Mesendoderm (in vitro differentiated cells): ENCODE data around the gene PNRC2.
"Not testable (repeated sequence)": the region's sequence is repeated elsewhere in the genome, so short reads cannot be mapped to it uniquely, and the experiment has no call there.

Experiments used
- DNase-seq: peaks from one replicate; pipeline ENCODE4 v3.0.0; 2013
- H2AK5ac ChIP-seq: 2 replicates; pipeline ENCODE4 v1.6.1; 2013; ENCODE audit warnings: low read length, inconsistent platforms
- H2BK120ac ChIP-seq: 2 replicates; pipeline ENCODE4 v1.6.1; 2013; ENCODE audit warnings: low read depth, mild to moderate bottlenecking, low read length, moderate library complexity, mixed read lengths
- H2BK15ac ChIP-seq: replicated peaks from 2 replicates; pipeline ENCODE4 v1.6.1; 2013; ENCODE audit warnings: low read depth, mild to moderate bottlenecking, moderate library complexity
- H2BK5ac ChIP-seq: 2 replicates; pipeline ENCODE4 v1.6.1; 2013; ENCODE audit warnings: low read length, inconsistent platforms
- H3K18ac ChIP-seq: 2 replicates; pipeline ENCODE4 v1.6.1; 2013; ENCODE audit warnings: mild to moderate bottlenecking, low read length, mixed read lengths
- H3K23ac ChIP-seq: one replicate; pipeline ENCODE4 v1.6.1; 2013; ENCODE audit warnings: low read length
- H3K27ac ChIP-seq: 2 replicates; pipeline ENCODE4 v1.5.1; 2013; ENCODE audit warnings: low read depth, mild to moderate bottlenecking, inconsistent platforms, low read length, moderate library complexity
- H3K27me3 ChIP-seq: 2 replicates; pipeline ENCODE4 v1.6.1; 2013; ENCODE audit warnings: low read length, control low read depth, mild to moderate bottlenecking, inconsistent platforms; ENCODE audit not compliant: insufficient read depth, poor library complexity
- H3K36me3 ChIP-seq: 2 replicates; pipeline ENCODE4 v1.6.1; 2013; ENCODE audit warnings: low read length, inconsistent platforms; ENCODE audit not compliant: control insufficient read depth, insufficient read depth
- H3K4ac ChIP-seq: one replicate; pipeline ENCODE4 v1.6.1; 2013; ENCODE audit warnings: low read depth, mild to moderate bottlenecking, low read length, moderate library complexity
- H3K4me1 ChIP-seq: 2 replicates; pipeline ENCODE4 v1.6.1; 2013; ENCODE audit warnings: low read depth, low read length, inconsistent platforms; ENCODE audit not compliant: control insufficient read depth
- H3K4me2 ChIP-seq: 2 replicates; pipeline ENCODE4 v1.6.1; 2013; ENCODE audit warnings: low read length
- H3K4me3 ChIP-seq: 2 replicates; pipeline ENCODE4 v1.5.1; 2013; ENCODE audit warnings: mild to moderate bottlenecking, low read length
- H3K56ac ChIP-seq: one replicate; pipeline ENCODE4 v1.6.1; 2013; ENCODE audit warnings: low read length
- H3K79me1 ChIP-seq: 2 replicates; pipeline ENCODE4 v1.6.1; 2013; ENCODE audit warnings: low read length, inconsistent platforms
- H3K79me2 ChIP-seq: 2 replicates; pipeline ENCODE4 v1.6.1; 2013; ENCODE audit warnings: mild to moderate bottlenecking, low read length; ENCODE audit not compliant: control insufficient read depth, insufficient read depth
- H3K9ac ChIP-seq: 2 replicates; pipeline ENCODE4 v1.6.1; 2013; ENCODE audit warnings: low read length, inconsistent platforms
- H4K5ac ChIP-seq: one replicate; pipeline ENCODE4 v1.6.1; 2013; ENCODE audit warnings: low read length
- H4K8ac ChIP-seq: one replicate; pipeline ENCODE4 v1.6.1; 2013; ENCODE audit warnings: low read depth, mild to moderate bottlenecking, control low read depth, low read length, moderate library complexity
- WGBS: extraction: QIAGEN DNeasy Blood & Tissue Kit; methylation state at CpG from one replicate; pipeline ENCODE4 v1.1.7; 2013; ENCODE audit warnings: low lambda C conversion rate, missing lambda C conversion rate; ENCODE audit not compliant: insufficient coverage; ENCODE audit errors: extremely low coverage; 5-methylcytosine and 5-hydroxymethylcytosine counted together

The PNRC2 gene

DNA sequence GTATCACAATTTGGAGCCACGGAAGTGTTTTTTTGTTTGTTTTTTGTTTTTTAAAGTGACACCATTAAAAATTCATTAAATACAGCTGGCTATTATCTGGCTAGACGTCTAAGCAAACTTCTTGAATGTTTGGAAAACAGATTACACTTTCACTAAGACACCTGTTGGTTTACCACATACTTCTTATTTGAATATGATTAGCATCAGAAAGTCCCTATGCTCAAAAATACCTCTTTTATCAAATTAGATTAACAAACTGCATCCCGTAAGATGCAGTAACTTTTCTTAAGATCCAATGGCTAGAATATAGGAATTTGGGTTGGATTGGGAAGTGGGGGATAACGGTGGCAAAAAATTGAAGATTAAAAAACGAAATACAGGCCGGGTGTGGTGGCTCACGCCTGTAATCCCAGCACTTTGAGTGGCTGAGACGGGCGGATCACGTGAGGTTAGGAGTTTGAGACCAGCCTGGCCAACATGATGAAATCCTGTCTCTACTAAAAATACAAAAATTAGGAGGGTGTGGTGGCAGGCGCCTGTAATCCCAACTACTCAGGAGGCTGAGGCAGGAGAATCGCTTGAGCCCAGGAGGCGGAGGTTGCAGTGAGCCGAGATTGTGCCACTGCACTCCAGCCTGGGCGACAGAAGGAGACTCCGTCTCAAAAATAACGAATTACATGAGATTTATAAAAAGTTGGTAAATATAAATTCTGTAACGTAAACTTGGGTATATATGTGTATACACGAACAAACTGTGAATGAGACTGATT lies 1.4 kb upstream of the PNRC2 start:
- not testable (repeated sequence) for H3K18ac ChIP-seq, H3K36me3 ChIP-seq, H4K8ac ChIP-seq, H2BK5ac ChIP-seq, H3K23ac ChIP-seq, H3K4me1 ChIP-seq, H3K27me3 ChIP-seq, H2AK5ac ChIP-seq, H3K4me3 ChIP-seq, H3K79me1 ChIP-seq, H2BK15ac ChIP-seq, H2BK120ac ChIP-seq, H3K4ac ChIP-seq, DNase-seq, H4K5ac ChIP-seq
- Histone ChIP-seq H3K79me2 (peaks cover 19% of the 10 kb centered on the region), H3K27ac (peak overlapping the region; percentile 98), H3K4me2 (peak overlapping the region; percentile 5), H3K56ac (peak overlapping the region; percentile 95), H3K9ac (peak overlapping the region; percentile 95)
- WGBS: no CpG with 5 or more reads among the region's 19 CpGs

DNA sequence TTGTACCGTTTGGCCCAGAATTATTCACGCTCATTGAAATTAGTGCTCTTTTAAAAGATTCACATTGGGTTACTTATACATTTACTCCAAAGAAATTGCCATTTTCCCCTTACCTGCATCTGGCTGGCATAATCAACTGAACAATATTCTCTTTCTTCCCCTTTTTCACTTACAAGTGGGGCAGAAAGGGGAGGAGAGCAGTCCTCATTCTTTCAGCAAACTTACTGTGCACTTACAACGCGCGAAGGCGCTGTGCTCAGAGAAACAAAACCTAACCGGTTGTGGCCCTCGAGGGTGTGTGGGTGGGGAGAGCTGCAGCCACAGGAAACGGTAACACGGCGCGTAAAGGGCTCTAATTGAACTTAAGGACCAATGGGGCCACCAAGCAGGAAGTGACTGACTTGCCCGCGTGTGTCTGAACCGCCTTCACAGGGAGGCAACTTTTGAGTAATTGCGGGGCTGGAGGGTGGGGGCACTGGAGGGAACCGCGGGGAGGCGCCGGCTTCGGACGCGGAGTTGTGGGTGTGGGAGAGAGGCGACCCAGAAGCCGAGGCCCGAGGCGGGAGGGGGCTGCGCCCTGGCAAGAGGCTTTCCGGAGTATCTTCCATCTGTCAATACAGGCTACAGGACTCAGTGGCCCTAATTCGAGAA lies 693 bp upstream of the PNRC2 start:
- DNase-seq: peak; percentile 97
- Histone ChIP-seq H3K9ac (peak overlapping the region; percentile 95), H3K23ac (no peak overlapping the region), H3K56ac (peak overlapping the region; percentile 95), H3K4me3 (peak overlapping the region; percentile 72), H4K5ac (no peak overlapping the region), H2BK120ac (peak overlapping the region; percentile 48), H3K4me1 (no peaks in the 10 kb centered on the region), H4K8ac (no peak overlapping the region), H3K4ac (peak overlapping the region; percentile 66), H3K27ac (peak overlapping the region; percentile 98), H2BK5ac (peak overlapping the region; percentile 65), H3K79me2 (peaks cover 19% of the 10 kb centered on the region), H2BK15ac (no peak overlapping the region), H3K18ac (peak overlapping the region; percentile 94), H3K27me3 (no peaks in the 10 kb centered on the region), H3K36me3 (no peaks in the 10 kb centered on the region), H3K4me2 (peak overlapping the region; percentile 53), H3K79me1 (no peaks in the 10 kb centered on the region), H2AK5ac (no peak overlapping the region)
- WGBS: no CpG with 5 or more reads among the region's 30 CpGs

DNA sequence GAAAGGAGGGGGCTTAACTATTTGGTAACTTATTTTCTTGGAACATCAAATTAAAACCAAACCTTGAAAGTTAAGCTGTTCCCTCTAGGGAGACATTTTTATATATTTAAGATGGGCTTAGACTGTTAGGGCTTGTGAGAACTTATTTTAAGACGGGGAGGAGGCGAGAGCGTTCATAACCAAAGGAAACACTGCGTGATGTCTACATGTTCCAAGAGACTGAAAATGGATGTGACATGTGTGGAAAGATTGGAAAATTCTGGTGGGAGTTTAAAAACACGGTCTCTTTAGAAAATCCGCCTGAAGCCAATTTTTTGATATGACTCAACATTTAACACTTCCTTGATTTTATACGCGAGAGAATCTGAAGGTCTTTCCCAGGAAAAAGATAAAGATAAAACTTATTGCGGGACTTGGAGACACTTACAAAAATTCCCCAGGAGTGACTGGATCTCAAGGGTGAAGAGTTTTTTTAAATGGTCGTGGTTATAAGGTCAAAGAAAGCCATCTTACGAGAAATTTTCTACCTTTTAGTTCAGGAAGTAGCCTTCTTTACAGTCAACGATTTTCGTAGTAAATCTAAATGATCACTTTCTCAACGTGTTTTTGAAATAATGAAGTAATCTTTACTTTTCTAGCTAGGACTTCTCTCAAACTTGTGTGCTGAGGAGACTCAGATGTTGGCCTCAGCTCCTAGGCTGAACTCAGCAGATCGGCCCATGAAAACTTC lies 828 bp downstream of the PNRC2 start:
- no CpG with 5 or more reads among the region's 15 CpGs for WGBS
- peak overlapping the region; percentile 90 for H3K4ac ChIP-seq
- peak overlapping the region; percentile 98 for H3K27ac ChIP-seq
- peak overlapping the region; percentile 77 for H3K4me3 ChIP-seq
- no peak overlapping the region for H4K8ac ChIP-seq
- H3K36me3 ChIP-seq: no peaks in the 10 kb centered on the region
- H3K56ac ChIP-seq: peak overlapping the region; percentile 99
- peak overlapping the region; percentile 88 for H3K9ac ChIP-seq
- no peaks in the 10 kb centered on the region for H3K79me1 ChIP-seq
- H4K5ac ChIP-seq: no peak overlapping the region
- peak overlapping the region; percentile 92 for H3K18ac ChIP-seq
- no peak overlapping the region for H2BK15ac ChIP-seq
- H2BK120ac ChIP-seq: no peak overlapping the region
- H2BK5ac ChIP-seq: no peak overlapping the region
- no peak for DNase-seq
- H3K4me2 ChIP-seq: peak overlapping the region; percentile 2
- no peak overlapping the region for H2AK5ac ChIP-seq
- H3K4me1 ChIP-seq: no peaks in the 10 kb centered on the region
- no peaks in the 10 kb centered on the region for H3K27me3 ChIP-seq
- H3K23ac ChIP-seq: peak overlapping the region; percentile 80
- H3K79me2 ChIP-seq: peaks cover 19% of the 10 kb centered on the region

DNA sequence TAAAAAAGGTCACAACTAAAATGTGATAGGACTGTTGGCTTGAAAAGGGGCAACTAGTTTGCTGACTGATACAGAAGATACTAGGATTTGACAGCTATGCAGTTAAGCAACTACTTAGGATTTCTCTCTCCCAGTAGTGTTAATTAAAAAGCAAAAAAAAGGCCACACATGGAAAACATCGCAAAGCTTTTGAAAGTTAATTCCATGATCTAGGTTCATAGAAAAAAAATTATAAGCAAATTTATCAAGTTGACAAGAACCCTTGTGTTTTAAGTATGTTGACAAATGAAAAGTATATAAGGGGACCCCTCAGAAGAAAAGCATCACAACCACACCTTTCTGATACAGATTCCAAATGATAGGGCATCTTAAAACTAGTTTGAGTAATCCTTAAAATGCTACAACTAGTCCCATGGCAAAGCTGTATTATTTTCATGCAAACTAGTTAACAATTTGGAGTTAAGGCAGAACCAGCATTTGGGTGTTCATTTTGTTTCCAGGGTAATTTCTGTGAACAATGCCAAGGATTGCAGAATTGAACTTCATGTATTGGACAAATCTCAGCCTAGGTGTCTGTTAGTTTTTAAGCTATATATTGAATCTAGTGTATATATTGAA lies 4.1 kb downstream of the PNRC2 start:
- H3K4me3 ChIP-seq: no peak overlapping the region
- no peak overlapping the region for H3K18ac ChIP-seq
- WGBS: no CpG with 5 or more reads among the region's 1 CpG

DNA sequence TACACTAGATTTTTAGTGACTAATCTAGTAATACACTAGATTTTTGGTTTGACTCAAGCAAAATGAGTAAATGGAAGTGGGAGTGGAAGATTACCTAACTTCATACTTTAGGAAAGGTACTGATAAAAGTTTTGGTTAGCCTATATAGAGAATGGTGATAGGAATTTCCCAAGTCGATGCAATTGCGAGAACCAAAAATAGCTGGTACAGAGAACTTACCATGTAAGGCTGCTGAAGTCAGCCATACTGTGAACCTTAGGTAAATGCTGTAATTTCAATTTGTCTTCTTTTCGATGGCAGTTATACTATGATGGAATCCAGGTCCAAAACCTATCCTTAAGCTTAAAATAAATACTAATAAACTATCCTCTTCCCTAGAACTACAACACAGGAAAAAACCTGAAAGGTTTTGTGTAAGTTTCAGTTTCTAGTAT lies 4.6 kb downstream of the PNRC2 start:
- Histone ChIP-seq H3K79me2 (peaks cover 19% of the 10 kb centered on the region), H2BK120ac (no peak overlapping the region), H3K4ac (no peak overlapping the region), H4K8ac (no peak overlapping the region), H3K4me2 (no peak overlapping the region), H2BK5ac (no peak overlapping the region), H3K4me3 (no peak overlapping the region), H3K79me1 (no peaks in the 10 kb centered on the region), H3K27me3 (no peaks in the 10 kb centered on the region), H3K18ac (no peak overlapping the region), H4K5ac (no peak overlapping the region), H2AK5ac (no peak overlapping the region), H3K9ac (no peak overlapping the region), H3K56ac (no peak overlapping the region), H3K36me3 (no peaks in the 10 kb centered on the region), H3K27ac (no peak overlapping the region), H3K23ac (no peak overlapping the region), H3K4me1 (no peaks in the 10 kb centered on the region), H2BK15ac (no peak overlapping the region)
- no CpG with 5 or more reads among the region's 3 CpGs for WGBS
- DNase-seq: no peak

More for the DNA sequence above, 4.1 kb downstream of the PNRC2 start:
- no peak overlapping the region for H3K4me2 ChIP-seq
- no peak overlapping the region for H3K23ac ChIP-seq
- H3K79me2 ChIP-seq: peaks cover 19% of the 10 kb centered on the region
- no peaks in the 10 kb centered on the region for H3K27me3 ChIP-seq
- H2BK5ac ChIP-seq: no peak overlapping the region
- no peak overlapping the region for H4K5ac ChIP-seq
- H3K4me1 ChIP-seq: no peaks in the 10 kb centered on the region
- no peak overlapping the region for H3K27ac ChIP-seq
- no peak overlapping the region for H3K4ac ChIP-seq
- no peak overlapping the region for H4K8ac ChIP-seq
- no peak overlapping the region for H2AK5ac ChIP-seq
- H2BK120ac ChIP-seq: no peak overlapping the region
- H3K36me3 ChIP-seq: no peaks in the 10 kb centered on the region
- no peak overlapping the region for H2BK15ac ChIP-seq
- H3K79me1 ChIP-seq: no peaks in the 10 kb centered on the region
- no peak overlapping the region for H3K9ac ChIP-seq
- H3K56ac ChIP-seq: no peak overlapping the region
- DNase-seq: no peak
